ENCODE measurements around the gene ARHGAP10.

GRCh38 chr4:147957446-147957845 is 225.6 kb downstream of the ARHGAP10 start:
- TF ChIP-seq CTCF (conservative IDR thresholded peaks at IDR 0.05; ENCODE audit: low read depth, low read length) (no peak), EZH2 (IDR thresholded peaks at IDR 0.05; ENCODE audit: low read length, unreplicated experiment) (no peak)
